Thoracic aorta (tissue), 2 donors: ENCODE data around the gene OR2V1. TPM values are rescaled to one million over a fixed set of nuclear protein-coding genes. Genes with fewer than 3 reads are reported as not detected.
"Not testable (repeated sequence)": the region's sequence is repeated elsewhere in the genome, so short reads cannot be mapped to it uniquely, and the experiment has no call there.

Experiments
- ATAC-seq: fragments of 150-250 bp; one replicate; pipeline ENCODE4 v1.8.0; 2017; ENCODE audit warnings: low read depth; ENCODE audit not compliant: insufficient number of reproducible peaks, low FRiP score
- DNase-seq: peaks from one replicate; pipeline ENCODE4 v3.0.0-alpha.2; 2020; ENCODE audit warnings: low spot score
- H3K27ac ChIP-seq, 2 donors: fragments of 200-600 bp; sonication (generic); 1 replicate in 1 of 2; 2 replicates in 1 of 2; pipeline ENCODE4 v1.5.1; 2016; ENCODE audit warnings: mild to moderate bottlenecking in 2 of 2, moderate library complexity in 2 of 2
- H3K27me3 ChIP-seq: fragments of 200-600 bp; sonication (generic); replicated peaks from 2 replicates; pipeline ENCODE4 v1.6.0; 2016; ENCODE audit warnings: mild to moderate bottlenecking; ENCODE audit not compliant: insufficient read depth
- H3K36me3 ChIP-seq: fragments of 200-600 bp; sonication (generic); one replicate; pipeline ENCODE4 v1.5.1; 2016
- H3K4me1 ChIP-seq, 2 donors: fragments of 200-600 bp; sonication (generic); 1 replicate in 1 of 2; 2 replicates in 1 of 2; pipeline versions ENCODE4 v1.5.1 to v1.6.0; 2016; ENCODE audit warnings: low read depth in 2 of 2, mild to moderate bottlenecking in 1 of 2; ENCODE audit not compliant: control insufficient read depth in 1 of 2
- H3K4me3 ChIP-seq: fragments of 200-600 bp; sonication (generic); 2 replicates; pipeline ENCODE4 v1.5.1; 2016; ENCODE audit warnings: mild to moderate bottlenecking
- H3K9me3 ChIP-seq: fragments of 200-600 bp; sonication (generic); 2 replicates; pipeline ENCODE4 v1.5.1; 2016
- total RNA-seq, 2 donors: library from RNA; depleted of rRNA; stranded (reverse); fragments of >200 nt; gene quantifications; one replicate each; pipeline versions ENCODE4 v1.1.0 to v1.2.3, GENCODE V29; 2016
- TF ChIP-seq, protein P1 (sequence below): fragments of 200-600 bp; sonication (generic); IDR thresholded peaks from one replicate; pipeline ENCODE4 v1.5.1; 2019; ENCODE audit warnings: antibody characterized with exemption

Gene OR2V1
- total RNA-seq, 2 donors from 2014 or later = not detected

DNA sequence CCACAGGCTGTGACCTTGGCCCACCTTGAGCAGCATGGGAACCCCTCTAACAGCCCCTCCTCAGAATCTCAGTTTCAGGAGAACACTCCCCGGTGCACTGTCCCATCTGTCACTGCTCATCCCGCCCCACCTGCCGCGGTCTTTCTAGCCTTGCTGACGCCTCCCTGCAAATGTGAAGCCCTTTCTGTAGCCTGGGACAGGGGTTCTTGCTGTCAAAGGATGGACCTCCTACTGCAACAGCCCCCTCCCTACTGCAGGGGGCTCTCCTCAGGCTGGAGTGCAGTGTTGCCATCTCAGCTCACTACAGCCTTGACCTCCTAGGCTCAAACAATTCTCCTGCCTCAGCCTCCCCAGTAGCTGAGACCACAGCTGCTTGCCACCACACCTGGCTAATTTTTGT is 20.0 kb downstream of the OR2V1 start:
- Histone ChIP-seq H3K27me3 (no peaks in the 10 kb centered on the region), H3K36me3 (no peaks in the 10 kb centered on the region), H3K27ac (no peak overlapping the region), H3K4me3 (no peak overlapping the region), H3K4me1 (no peaks in the 10 kb centered on the region), H3K9me3 (peaks cover 3% of the 10 kb centered on the region)
- TF ChIP-seq, protein P1, sequence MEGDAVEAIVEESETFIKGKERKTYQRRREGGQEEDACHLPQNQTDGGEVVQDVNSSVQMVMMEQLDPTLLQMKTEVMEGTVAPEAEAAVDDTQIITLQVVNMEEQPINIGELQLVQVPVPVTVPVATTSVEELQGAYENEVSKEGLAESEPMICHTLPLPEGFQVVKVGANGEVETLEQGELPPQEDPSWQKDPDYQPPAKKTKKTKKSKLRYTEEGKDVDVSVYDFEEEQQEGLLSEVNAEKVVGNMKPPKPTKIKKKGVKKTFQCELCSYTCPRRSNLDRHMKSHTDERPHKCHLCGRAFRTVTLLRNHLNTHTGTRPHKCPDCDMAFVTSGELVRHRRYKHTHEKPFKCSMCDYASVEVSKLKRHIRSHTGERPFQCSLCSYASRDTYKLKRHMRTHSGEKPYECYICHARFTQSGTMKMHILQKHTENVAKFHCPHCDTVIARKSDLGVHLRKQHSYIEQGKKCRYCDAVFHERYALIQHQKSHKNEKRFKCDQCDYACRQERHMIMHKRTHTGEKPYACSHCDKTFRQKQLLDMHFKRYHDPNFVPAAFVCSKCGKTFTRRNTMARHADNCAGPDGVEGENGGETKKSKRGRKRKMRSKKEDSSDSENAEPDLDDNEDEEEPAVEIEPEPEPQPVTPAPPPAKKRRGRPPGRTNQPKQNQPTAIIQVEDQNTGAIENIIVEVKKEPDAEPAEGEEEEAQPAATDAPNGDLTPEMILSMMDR = no peak
- DNase-seq (no peak), ATAC-seq (no peak)

DNA sequence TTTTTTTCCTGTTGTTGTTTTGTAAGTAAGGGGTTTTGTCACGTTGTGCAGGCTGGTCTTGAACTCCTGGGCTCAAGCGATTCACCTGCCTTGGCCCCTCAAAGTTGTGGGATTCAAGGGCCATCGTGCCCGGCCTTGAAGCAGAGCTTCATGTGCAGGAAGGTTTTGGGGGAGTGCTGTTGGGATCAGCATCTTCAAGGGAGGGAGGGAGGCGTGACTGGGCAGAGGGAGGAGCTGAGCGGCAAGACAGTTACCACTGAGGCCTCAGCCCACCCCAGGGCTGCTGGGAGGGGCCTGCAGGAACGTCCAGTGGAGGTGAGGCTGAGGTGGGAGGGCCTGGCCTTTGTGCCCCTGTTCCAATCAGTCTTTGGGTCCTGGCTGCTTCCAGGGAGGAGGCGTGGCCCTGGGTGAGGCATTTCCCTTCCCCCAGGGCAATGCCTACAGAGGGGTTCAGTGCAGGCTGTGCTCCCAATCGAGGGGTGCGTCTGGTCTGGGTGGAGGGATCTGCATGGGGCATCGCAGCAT is 21.4 kb downstream of the OR2V1 start:
- Histone ChIP-seq H3K4me3 (no peak overlapping the region), H3K36me3 (no peaks in the 10 kb centered on the region), H3K27ac (no peak overlapping the region), H3K27me3 (no peaks in the 10 kb centered on the region), H3K9me3 (peaks cover 3% of the 10 kb centered on the region), H3K4me1 (no peaks in the 10 kb centered on the region)
- DNase-seq (no peak), ATAC-seq (no peak)
- TF ChIP-seq, protein P1 = no peak

DNA sequence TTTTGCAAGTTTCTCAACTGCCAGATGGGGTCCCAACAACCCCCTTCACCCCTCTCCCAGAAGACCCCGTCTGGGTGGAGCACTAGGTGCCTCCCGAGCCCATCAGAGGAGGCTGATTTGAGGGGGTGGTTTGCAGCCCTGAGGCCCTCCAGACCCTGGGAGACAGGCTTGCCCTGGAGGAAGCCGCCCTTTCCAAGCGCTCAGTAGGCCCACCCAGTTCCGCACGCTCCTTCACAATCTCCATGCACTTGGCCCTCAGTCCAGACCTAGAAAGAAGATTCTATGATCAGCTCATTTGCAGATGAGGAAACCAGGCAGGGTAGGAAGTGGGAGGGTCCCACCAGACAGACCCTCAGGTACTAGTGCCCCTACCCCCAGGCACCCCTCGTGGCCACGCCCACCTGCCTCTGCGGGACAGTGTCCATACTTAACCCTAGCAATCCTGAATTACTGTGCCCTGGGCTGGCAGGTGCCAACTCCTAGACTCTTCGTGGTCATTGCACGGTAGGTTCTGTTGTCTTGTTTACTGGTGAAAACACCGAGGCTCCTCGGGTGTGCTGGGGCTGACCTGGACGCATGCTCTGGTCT is 22.3 kb downstream of the OR2V1 start:
- TF ChIP-seq, protein P1 = no peak
- H3K36me3 ChIP-seq = no peaks in the 10 kb centered on the region
- no peaks in the 10 kb centered on the region for H3K4me1 ChIP-seq
- H3K27me3 ChIP-seq = no peaks in the 10 kb centered on the region
- no peak overlapping the region for H3K4me3 ChIP-seq
- ATAC-seq (no peak), DNase-seq (no peak)
- no peaks in the 10 kb centered on the region for H3K9me3 ChIP-seq
- H3K27ac ChIP-seq = no peak overlapping the region

DNA sequence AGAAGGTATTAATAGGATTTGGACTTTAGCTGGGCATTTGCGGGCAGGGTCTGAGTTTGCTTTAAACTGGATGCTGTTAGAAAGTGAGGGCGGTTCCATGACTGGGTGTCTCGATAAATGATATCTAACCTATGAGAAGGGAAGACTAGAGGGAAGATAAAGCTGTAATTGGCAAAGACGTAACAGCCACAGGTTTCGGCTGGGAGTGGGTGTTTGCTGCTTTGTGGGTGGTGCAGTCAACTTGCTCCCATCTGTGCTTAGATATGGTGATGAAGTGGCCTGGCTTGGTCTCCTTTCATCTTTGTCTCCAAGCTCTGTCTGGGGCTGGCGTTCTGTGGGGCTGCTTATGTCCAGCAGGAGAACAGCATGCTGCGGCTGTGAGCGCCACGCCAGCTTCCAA is 23.3 kb downstream of the OR2V1 start:
- ATAC-seq (no peak), DNase-seq (no peak)
- no peaks in the 10 kb centered on the region for H3K27me3 ChIP-seq
- TF ChIP-seq, protein P1 = no peak
- H3K9me3 ChIP-seq = no peaks in the 10 kb centered on the region
- H3K4me3 ChIP-seq = no peak overlapping the region
- H3K36me3 ChIP-seq = no peaks in the 10 kb centered on the region
- no peak overlapping the region for H3K27ac ChIP-seq
- no peaks in the 10 kb centered on the region for H3K4me1 ChIP-seq

DNA sequence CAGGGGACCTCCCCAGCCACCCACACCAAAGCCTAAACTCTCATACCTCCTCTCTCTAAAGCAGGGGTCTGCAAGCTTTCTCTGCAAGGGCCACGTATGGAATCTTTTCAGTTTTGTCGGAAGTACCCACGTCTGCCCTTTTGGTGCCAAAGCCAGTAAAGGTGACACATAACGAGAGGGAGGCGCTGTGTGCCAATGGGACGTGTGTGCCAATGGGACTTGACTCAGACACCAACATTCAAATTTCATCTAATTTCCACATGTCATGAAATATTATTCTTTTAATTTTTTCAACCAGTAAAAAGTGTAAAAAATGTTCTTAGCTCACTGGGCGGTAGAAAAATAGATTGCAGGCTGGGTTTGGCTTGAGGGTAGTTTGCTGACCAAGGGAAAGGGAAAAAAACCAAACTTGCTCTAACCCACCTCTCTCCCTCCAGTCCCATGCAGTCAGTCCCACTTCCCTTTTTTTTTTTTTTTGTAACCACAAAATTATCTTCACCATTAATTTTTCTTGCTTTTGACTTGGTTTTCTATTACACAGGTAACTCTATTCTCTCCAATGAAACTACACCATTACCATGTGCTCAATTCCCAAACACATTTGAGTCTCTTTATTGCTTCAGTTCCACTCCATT is 25.5 kb downstream of the OR2V1 start:
- TF ChIP-seq, protein P1 = no peak
- no peaks in the 10 kb centered on the region for H3K4me1 ChIP-seq

DNA sequence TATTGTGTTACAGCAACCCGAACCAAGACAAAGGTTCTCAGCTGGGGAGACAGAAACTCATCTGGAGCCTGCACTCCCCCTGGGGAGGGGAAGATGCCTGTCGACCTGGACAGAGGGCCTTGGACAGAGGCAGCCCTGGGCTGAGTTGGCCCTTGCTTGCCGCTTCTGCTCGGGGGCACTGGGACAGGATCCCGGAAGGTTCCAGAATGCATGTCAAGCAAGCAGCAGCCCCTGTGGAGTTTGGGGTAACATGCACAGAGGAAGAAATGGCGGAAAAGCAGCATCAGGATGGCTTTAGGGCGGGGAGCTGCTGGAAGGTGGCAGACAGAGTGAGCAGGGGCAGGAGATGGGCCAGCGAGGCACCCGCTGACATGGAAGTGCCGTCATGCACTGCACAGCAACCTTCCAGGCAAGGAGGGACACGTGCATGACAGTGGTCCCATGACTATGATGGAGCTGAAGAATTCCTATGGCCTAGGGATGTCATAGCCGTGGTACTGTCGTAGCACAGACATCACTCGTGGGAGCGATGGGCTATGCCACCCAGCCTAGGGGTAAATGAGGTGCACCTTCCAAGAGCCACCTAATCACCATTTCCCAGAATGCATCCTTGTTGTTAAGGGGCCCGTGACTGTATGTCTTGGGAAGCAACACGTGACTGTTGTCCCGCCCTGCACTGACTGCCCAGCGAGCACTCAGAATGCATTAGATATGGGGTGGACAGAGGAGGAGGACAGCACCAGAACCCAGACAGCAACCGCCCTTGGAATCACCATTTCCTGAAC is 26.2 kb downstream of the OR2V1 start:
- not testable (repeated sequence) for H3K27me3 ChIP-seq, ATAC-seq, H3K27ac ChIP-seq, H3K4me3 ChIP-seq, DNase-seq, H3K9me3 ChIP-seq, H3K4me1 ChIP-seq, H3K36me3 ChIP-seq

More for the DNA sequence above, 25.5 kb downstream of the OR2V1 start:
- no peak for ATAC-seq
- Histone ChIP-seq H3K36me3 (no peaks in the 10 kb centered on the region), H3K27ac (no peak overlapping the region), H3K27me3 (no peaks in the 10 kb centered on the region), H3K9me3 (no peaks in the 10 kb centered on the region), H3K4me3 (no peak overlapping the region)
- no peak for DNase-seq

DNA sequence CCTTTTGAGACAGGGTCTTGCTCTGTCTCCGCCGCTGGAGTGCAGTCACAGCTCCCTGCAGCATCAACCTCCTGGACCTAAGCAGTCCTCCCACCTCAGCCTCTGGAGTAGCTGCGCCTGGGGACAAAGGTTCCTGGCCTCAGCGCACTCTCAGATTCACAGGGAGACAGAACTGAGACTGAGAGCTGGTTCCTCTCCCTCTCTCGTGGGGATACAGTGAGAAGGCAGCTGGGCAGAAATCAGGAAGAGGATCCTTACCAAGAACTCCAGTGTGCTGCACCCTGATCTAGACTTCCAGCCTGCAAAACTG is 26.8 kb downstream of the OR2V1 start:
- not testable (repeated sequence) for H3K27me3 ChIP-seq, ATAC-seq, DNase-seq, H3K36me3 ChIP-seq, H3K9me3 ChIP-seq, H3K4me1 ChIP-seq, H3K27ac ChIP-seq
- peak overlapping the region; percentile 39 for H3K4me3 ChIP-seq
